K562 (cell line): ENCODE measurements around the gene PLEKHO2. TPM values are rescaled to one million over a fixed set of nuclear protein-coding genes. Genes with fewer than 3 reads are reported as not detected.
A peak's percentile ranks its signal among the peaks of the same experiment; 100 is the strongest.

Experiments used
- BCL6 ChIP-seq: fragments of 250-450 bp; sonication (Bioruptor Pico); IDR thresholded peaks from 2 replicates; pipeline ENCODE4 v1.4.0; 2020
- BHLHE40 ChIP-seq: IDR thresholded peaks from 2 replicates; pipeline ENCODE4 v1.6.1; 2011; ENCODE audit warnings: low read length, improper control_type of control experiment
- CTBP1 ChIP-seq: fragments of 450-650 bp; IDR thresholded peaks from 2 replicates; pipeline ENCODE4 v1.6.1; 2016; ENCODE audit warnings: borderline replicate concordance
- EP300 ChIP-seq: IDR thresholded peaks from 2 replicates; pipeline ENCODE4 v1.6.1; 2012; ENCODE audit warnings: low read length, improper control_type of control experiment
- MAFK ChIP-seq: IDR thresholded peaks from 2 replicates; pipeline ENCODE4 v1.6.1; 2011; ENCODE audit warnings: low read length, improper control_type of control experiment
- POLR2AphosphoS2 ChIP-seq: IDR thresholded peaks from 2 replicates; pipeline ENCODE4 v1.6.1; 2012; ENCODE audit warnings: low read length, improper control_type of control experiment
- RBFOX2 ChIP-seq: fragments of 200-400 bp; formaldehyde crosslinking; IDR thresholded peaks from 2 replicates; pipeline ENCODE4 v1.6.1; 2017; ENCODE audit warnings: low read depth, mild to moderate bottlenecking, low read length, moderate library complexity
- RBM17 ChIP-seq: fragments of 200-400 bp; formaldehyde crosslinking; IDR thresholded peaks from 2 replicates; pipeline ENCODE4 v1.6.1; 2017; ENCODE audit warnings: low read depth, mild to moderate bottlenecking, low read length, borderline replicate concordance
- RERE ChIP-seq: sonication (generic); formaldehyde crosslinking; IDR thresholded peaks from 2 replicates; pipeline ENCODE4 v1.8.0; 2023; ENCODE audit warnings: missing genetic modification reagents, mild to moderate bottlenecking, borderline replicate concordance
- SMARCE1 ChIP-seq: fragments of 450-650 bp; IDR thresholded peaks from 2 replicates; pipeline ENCODE4 v1.7.1; 2016; ENCODE audit warnings: mild to moderate bottlenecking
- SNIP1 ChIP-seq: fragments of 450-650 bp; IDR thresholded peaks from 2 replicates; pipeline ENCODE4 v1.7.1; 2017; ENCODE audit warnings: low read depth, mild to moderate bottlenecking
- TBL1XR1 ChIP-seq, 2 experiments: IDR thresholded peaks; 2 replicates each; pipeline ENCODE4 v1.6.1; 2012; ENCODE audit warnings: improper control_type of control experiment in 2 of 2, low read length in 2 of 2, mild to moderate bottlenecking in 1 of 2
- TFAM ChIP-seq: fragments of 250-450 bp; sonication (Bioruptor Pico); conservative IDR thresholded peaks from 2 replicates; pipeline ENCODE4 v1.5.0; 2021; ENCODE audit warnings: mild to moderate bottlenecking, moderate library complexity
- THRB ChIP-seq: fragments of 450-650 bp; formaldehyde crosslinking; conservative IDR thresholded peaks from 2 replicates; pipeline ENCODE4 v1.4.0; 2022; ENCODE audit warnings: mild to moderate bottlenecking, missing genetic modification characterization
- YY1 ChIP-seq, 3 experiments: IDR thresholded peaks; 2 replicates each; pipeline ENCODE4 v1.6.1; 2011; ENCODE audit warnings: low read length in 2 of 3, mild to moderate bottlenecking in 2 of 3, moderate library complexity in 2 of 3, borderline replicate concordance in 1 of 3, control low read depth in 1 of 3, low read depth in 1 of 3; ENCODE audit not compliant: insufficient read depth in 3 of 3, insufficient replicate concordance in 2 of 3, control insufficient read depth in 1 of 3, insufficient read length in 1 of 3; ENCODE audit errors: extremely low read depth in 1 of 3
- ZKSCAN1 ChIP-seq: fragments of 150-350 bp; IDR thresholded peaks from 2 replicates; pipeline ENCODE4 v1.6.1; 2016; ENCODE audit warnings: low read depth, low read length
- ZNF3 ChIP-seq: fragments of 250-450 bp; sonication (Bioruptor Pico); IDR thresholded peaks from 2 replicates; pipeline ENCODE4 v1.5.0; 2021; ENCODE audit warnings: mild to moderate bottlenecking, moderate library complexity
- ZNF507 ChIP-seq: conservative IDR thresholded peaks from 2 replicates; pipeline ENCODE4 v1.6.1; 2017; ENCODE audit warnings: missing genetic modification characterization, missing compliant biosample characterization
- ZNF511 ChIP-seq: sonication (generic); formaldehyde crosslinking; IDR thresholded peaks from 2 replicates; pipeline ENCODE4 v1.8.0; 2022; ENCODE audit warnings: mild to moderate bottlenecking, missing genetic modification reagents
- ZNF780A ChIP-seq: fragments of 250-450 bp; sonication (Bioruptor Pico); IDR thresholded peaks from 2 replicates; pipeline ENCODE4 v1.5.0; 2021; ENCODE audit warnings: mild to moderate bottlenecking
- polyA plus RNA-seq, 8 experiments: library from polyadenylated mRNA; depleted of rRNA in 4 of 8; stranded (reverse) in 5 of 8; unstranded in 3 of 8; fragments of >200 nt; fragmentation: Nextera tagmentation in 2 of 8; fragmentation: Illumina TruSeq in 1 of 8; extraction: Ambion mirVana in 2 of 8; extraction: Trizol in 1 of 8; gene quantifications; 2 replicates each; pipeline versions ENCODE4 v1.2.1 to v1.2.3, GENCODE V29; 2011 to 2014; ENCODE audit warnings: inconsistent platforms in 1 of 8, missing spikeins in 1 of 8
- total RNA-seq, 7 experiments: library from RNA; depleted of rRNA in 6 of 7; stranded (reverse); fragments of >200 nt in 6 of 7; fragmentation: Illumina TruSeq in 2 of 7; extraction: Trizol in 2 of 7; gene quantifications; 2 replicates each; pipeline versions ENCODE4 v1.2.1 to v1.2.3, GENCODE V29; 2011 to 2021; ENCODE audit warnings: low replicate concordance in 1 of 7

Gene PLEKHO2
- total and polyA plus RNA-seq, 9 of the 15 experiments (the other 6 are each of a cell fraction or from before 2014, with no cell fraction given): 0.24 to 8.8 (median 5.5) TPM

GRCh38 chr15:64893481-64894394 is 52.0 kb downstream of the PLEKHO2 start (continued):
- 0 out of 2 replicates have a peak, but pooled peaks have one; percentile 55 for TF ChIP-seq SMARCE1
- 0 out of 4 replicates have a peak, but pooled peaks of 1 of the 2 experiments have one; percentile 13 for TF ChIP-seq TBL1XR1 (IDR thresholded peaks at IDR 0.05; ENCODE audit: low read length in 2 of 2)
- TF ChIP-seq ZNF780A (CRISPR knock-in tag): no peak
- TF ChIP-seq RBM17: no peak
- TF ChIP-seq RERE (CRISPR knock-in tag): no peak
- peak; percentile 53; the same call in 1 of the 2 replicates for TF ChIP-seq RBFOX2
- TF ChIP-seq SNIP1: peak; percentile 43; the same call in 1 of the 2 replicates
- TF ChIP-seq YY1 (IDR thresholded peaks at IDR 0.05; ENCODE audit: borderline replicate concordance in 1 of 3, control insufficient read depth in 1 of 3, extremely low read depth in 1 of 3, insufficient read depth in 3 of 3, insufficient read length in 1 of 3, insufficient replicate concordance in 2 of 3, low read depth in 1 of 3, low read length in 2 of 3): peak in 1 of 3 experiments; percentile 18
- no peak for TF ChIP-seq TFAM
- TF ChIP-seq ZNF3 (CRISPR knock-in tag): no peak
- TF ChIP-seq ZNF507 (tag): no peak
- no peak for TF ChIP-seq CTBP1
- no peak for TF ChIP-seq POLR2AphosphoS2
- no peak for TF ChIP-seq EP300
- peak; percentile 67 for TF ChIP-seq ZNF511 (CRISPR knock-in tag)
- no peak for TF ChIP-seq BHLHE40
- peak; percentile 36; the same call in 1 of the 2 replicates for TF ChIP-seq MAFK
- TF ChIP-seq THRB (CRISPR knock-in tag): no peak
- no peak for TF ChIP-seq BCL6
- TF ChIP-seq ZKSCAN1: no peak
